Transverse colon (tissue), 4 donors: ENCODE measurements around the gene NRF1. TPM values are rescaled to one million over a fixed set of nuclear protein-coding genes. Genes with fewer than 3 reads are reported as not detected.

Experiments used
- DNase-seq: peaks from one replicate; pipeline ENCODE4 v3.0.0-alpha.2; 2019
- H3K27ac ChIP-seq, 4 donors: fragments of 200-600 bp; sonication (generic); 2 replicates each; pipeline ENCODE4 v1.5.1; 2016 to 2018; ENCODE audit warnings: inconsistent platforms in 4 of 4
- H3K27me3 ChIP-seq: fragments of 200-600 bp; sonication (generic); 2 replicates; pipeline ENCODE4 v1.5.1; 2017; ENCODE audit warnings: inconsistent platforms
- H3K36me3 ChIP-seq, 4 donors: fragments of 200-600 bp; sonication (generic); 2 replicates each; pipeline ENCODE4 v1.5.1; 2017 to 2019; ENCODE audit warnings: inconsistent platforms in 4 of 4
- H3K4me1 ChIP-seq, 4 donors: fragments of 200-600 bp; sonication (generic); 2 replicates each; pipeline ENCODE4 v1.5.1; 2017 to 2020; ENCODE audit warnings: inconsistent platforms in 4 of 4
- H3K4me3 ChIP-seq, 4 donors: fragments of 200-600 bp; sonication (generic); 1 replicate in 1 of 4; 2 replicates in 3 of 4; pipeline versions ENCODE4 v1.5.1 to v1.6.1; 2017 to 2019; ENCODE audit warnings: inconsistent platforms in 4 of 4
- H3K9me3 ChIP-seq, 2 donors: fragments of 200-600 bp; sonication (generic); 2 replicates each; pipeline ENCODE4 v1.5.1; 2017 to 2019; ENCODE audit warnings: inconsistent platforms in 2 of 2
- CTCF ChIP-seq, 5 experiments: fragments of 200-600 bp in 3 of 5; fragments of 450-650 bp in 2 of 5; sonication (generic) in 3 of 5; IDR thresholded peaks; 1 replicate in 2 of 5; 2 replicates in 3 of 5; pipeline ENCODE4 v1.5.1; 2016 to 2017; ENCODE audit warnings: antibody characterized with exemption in 5 of 5, inconsistent platforms in 3 of 5, mild to moderate bottlenecking in 2 of 5, moderate library complexity in 1 of 5
- EP300 ChIP-seq: sonication (generic); formaldehyde crosslinking; IDR thresholded peaks from one replicate; pipeline ENCODE4 v1.6.1; 2017; ENCODE audit warnings: antibody characterized with exemption, low read depth
- POLR2A ChIP-seq: fragments of 450-650 bp; IDR thresholded peaks from one replicate; pipeline ENCODE4 v1.6.1; 2016; ENCODE audit warnings: antibody characterized with exemption, mild to moderate bottlenecking, moderate library complexity
- POLR2AphosphoS5 ChIP-seq, 3 donors: sonication (generic); formaldehyde crosslinking; IDR thresholded peaks; one replicate each; pipeline ENCODE4 v1.6.1; 2016; ENCODE audit warnings: antibody characterized with exemption in 3 of 3
- WGBS, 2 donors: methylation state at CpG; one replicate each; pipeline ENCODE4 v1.1.5; 2018; ENCODE audit warnings: low coverage in 1 of 2; 5-methylcytosine and 5-hydroxymethylcytosine counted together
- in situ Hi-C, 4 donors: fragments of 200-750 bp; cut with MboI; loops; one replicate each; pipeline versions ENCODE4 v1.15.0 to v1.15.1; 2017; ENCODE audit warnings: low sequenced_read_pairs in 3 of 4, low pct_ligation_motif_present in 1 of 4, low pct_unique_long_range_greater_than_20kb in 1 of 4
- intact Hi-C: fragments of 100-400 bp; cut with DNase I; formaldehyde crosslinking; loops from one replicate; pipeline ENCODE4 v1.15.1; 2023; ENCODE audit warnings: low total_unique reads
- total RNA-seq, 4 donors: library from RNA; depleted of rRNA; stranded (reverse); fragments of >200 nt; gene quantifications; one replicate each; pipeline ENCODE4 v1.1.0, GENCODE V29; 2016

NRF1 gene
- total RNA-seq, 4 donors from 2014 or later = 11.6 to 21.5 (median 15.3) TPM

DNA sequence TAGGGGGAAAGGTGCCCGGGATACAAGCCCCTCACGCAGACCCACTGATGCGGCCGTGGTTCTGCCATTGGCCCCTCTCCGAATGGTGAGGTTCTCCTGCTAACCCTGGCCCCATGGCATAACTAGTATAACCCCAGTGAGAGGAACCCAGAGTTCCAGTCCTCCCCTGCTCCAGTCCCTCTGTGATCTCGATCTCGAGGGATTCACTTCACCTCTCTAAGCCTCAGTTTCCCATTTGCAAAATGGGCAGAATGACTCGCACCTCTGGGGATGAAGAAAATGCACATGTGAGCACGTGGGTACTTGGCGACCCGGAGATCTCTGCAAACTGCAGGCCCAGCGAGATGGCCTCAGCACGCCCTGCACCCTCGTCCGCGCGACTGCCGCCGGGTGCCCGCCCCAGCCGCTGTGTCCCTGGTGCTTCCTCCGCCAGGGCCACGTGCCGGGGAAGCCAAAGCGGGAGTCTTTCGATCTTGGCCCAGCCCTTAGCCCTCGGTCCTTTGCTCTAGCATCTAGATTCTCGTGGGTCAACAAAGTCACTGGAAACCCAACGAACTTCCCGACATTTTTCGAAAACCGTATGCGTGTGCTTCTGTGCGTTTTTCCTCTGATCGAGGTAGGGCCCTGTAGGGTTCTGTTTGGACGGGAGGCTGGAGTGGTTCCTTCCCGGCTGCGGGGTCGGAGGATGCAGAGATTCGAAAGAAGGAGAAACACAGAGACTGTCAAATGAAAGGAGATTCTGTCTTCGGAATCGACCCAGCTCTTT, 171.5 kb downstream of the NRF1 start:
- no peak for DNase-seq
- in situ Hi-C loops = no loop called here
- H3K36me3 ChIP-seq = no peaks in the 10 kb centered on the region
- H3K9me3 ChIP-seq = no peaks in the 10 kb centered on the region
- peaks cover 100% of the 10 kb centered on the region for H3K27me3 ChIP-seq
- peaks cover 48 to 78% (median 69%) of the 10 kb centered on the region in 4 donors for H3K4me1 ChIP-seq
- H3K27ac ChIP-seq = no peak overlapping the region
- intact Hi-C loops = no loop called here
- TF ChIP-seq POLR2AphosphoS5 (IDR thresholded peaks at IDR 0.05) = peak in 1 of 3 donors; percentile 7
- TF ChIP-seq EP300 = no peak
- WGBS, 2 donors = 6 to 9% methylated on average over 8 to 42 of the region's 42 CpGs
- H3K4me3 ChIP-seq = no peak overlapping the region

DNA sequence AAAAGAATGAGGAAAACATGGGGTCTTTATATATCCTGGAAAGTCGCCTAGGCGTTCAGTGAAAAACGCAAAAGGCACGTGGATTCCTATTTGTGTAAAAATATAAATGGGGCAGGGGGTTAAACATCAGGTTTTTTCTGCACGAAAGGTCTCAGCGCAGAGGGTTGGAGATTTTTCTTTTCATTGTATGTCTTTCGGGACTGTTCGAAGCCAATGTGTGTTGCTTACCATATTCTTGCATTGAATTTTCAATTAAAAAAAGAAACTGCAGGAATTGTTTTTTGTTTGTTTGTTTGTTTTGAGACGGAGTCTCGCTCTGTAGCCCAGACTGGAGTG, 172.0 kb downstream of the NRF1 start:
- Histone ChIP-seq H3K27ac (no peak overlapping the region), H3K4me3 (no peak overlapping the region), H3K27me3 (peaks cover 100% of the 10 kb centered on the region), H3K36me3 (no peaks in the 10 kb centered on the region), H3K9me3 (no peaks in the 10 kb centered on the region), H3K4me1 (peaks cover 46 to 75% (median 65%) of the 10 kb centered on the region in 4 donors)
- TF ChIP-seq POLR2AphosphoS5 (IDR thresholded peaks at IDR 0.05) = no peak
- in situ Hi-C loops = no loop called here
- no peak for DNase-seq
- intact Hi-C loops = no loop called here
- 20 to 21% methylated on average over 10 of the region's 10 CpGs for WGBS, 2 donors

DNA sequence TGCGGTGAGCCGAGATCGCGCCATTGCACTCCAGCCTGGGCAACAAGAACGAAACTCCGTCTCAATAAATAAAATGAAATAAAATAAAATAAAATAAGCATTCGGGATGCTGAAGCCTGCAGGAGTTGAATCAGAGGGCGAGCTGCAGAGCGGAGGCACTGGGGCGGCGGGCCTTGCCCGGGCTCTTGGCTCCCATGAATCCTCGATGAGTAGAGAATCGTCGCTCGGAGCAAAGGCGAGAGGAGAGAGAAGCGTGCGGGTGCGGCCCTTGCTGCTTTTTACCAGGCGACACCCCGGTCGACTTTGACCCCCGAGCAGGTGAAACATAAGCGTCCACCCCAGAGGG, 172.9 kb downstream of the NRF1 start:
- peaks cover 95% of the 10 kb centered on the region for H3K27me3 ChIP-seq
- WGBS, 2 donors = 7 to 23% methylated on average over 10 to 25 of the region's 25 CpGs
- no peak overlapping the region for H3K27ac ChIP-seq
- no peaks in the 10 kb centered on the region for H3K36me3 ChIP-seq
- intact Hi-C loops (no loop called here), in situ Hi-C loops (no loop called here)
- H3K4me3 ChIP-seq = peak overlapping the region in 1 of 4 donors; percentile 16
- TF ChIP-seq POLR2A (no peak), EP300 (no peak), CTCF (IDR thresholded peaks at IDR 0.05) (no peak), POLR2AphosphoS5 (IDR thresholded peaks at IDR 0.05) (no peak)
- DNase-seq = no peak
- H3K9me3 ChIP-seq = no peaks in the 10 kb centered on the region
- peaks cover 40 to 66% (median 57%) of the 10 kb centered on the region in 4 donors for H3K4me1 ChIP-seq

GRCh38 chr7:129784783-129785684, 173.5 kb downstream of the NRF1 start:
- H3K27ac ChIP-seq = no peak overlapping the region
- peak; percentile 61 for DNase-seq
- no peaks in the 10 kb centered on the region for H3K9me3 ChIP-seq
- no peaks in the 10 kb centered on the region for H3K36me3 ChIP-seq
- 2 to 3% methylated on average over 12 to 37 of the region's 37 CpGs for WGBS, 2 donors
- TF ChIP-seq EP300 (no peak), POLR2A (no peak), POLR2AphosphoS5 (IDR thresholded peaks at IDR 0.05) (no peak), CTCF (IDR thresholded peaks at IDR 0.05) (no peak)
- in situ Hi-C loops = no loop called here
- H3K4me3 ChIP-seq = peak overlapping the region in 1 of 4 donors; percentile 21
- H3K27me3 ChIP-seq = peaks cover 90% of the 10 kb centered on the region
- intact Hi-C loops = no loop called here
- H3K4me1 ChIP-seq = peaks cover 40 to 60% (median 50%) of the 10 kb centered on the region in 4 donors
